ENCODE data around the gene CDV3.

DNA sequence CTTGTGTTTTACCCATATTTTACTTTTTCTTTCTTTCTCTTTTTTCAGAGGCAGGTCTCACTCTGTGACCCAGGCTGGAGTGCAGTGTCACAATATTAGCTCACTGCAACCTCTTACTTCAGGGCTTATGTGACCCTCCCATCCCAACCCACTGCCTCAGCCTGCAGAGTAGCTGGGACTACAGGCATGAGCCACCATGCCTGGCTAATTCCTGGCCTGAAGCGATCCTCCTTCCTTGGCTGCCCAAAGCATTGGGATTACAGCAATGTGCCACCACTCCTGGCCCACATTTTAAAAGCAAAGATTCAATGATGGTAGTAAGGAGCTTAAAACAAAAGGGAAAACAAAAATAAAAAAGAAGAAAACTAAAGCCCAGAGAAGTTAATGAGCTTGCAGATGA is 11.1 kb upstream of the CDV3 start:
- TF ChIP-seq RCOR1 (IDR thresholded peaks at IDR 0.05; ENCODE audit: low read depth, low read length): no peak
- no peak for TF ChIP-seq CTCF (IDR thresholded peaks at IDR 0.05)
- TF ChIP-seq CBX8 (IDR thresholded peaks at IDR 0.05): no peak
- no peak for TF ChIP-seq BHLHE40 (IDR thresholded peaks at IDR 0.05; ENCODE audit: low read depth, low read length)
- TF ChIP-seq, protein P1, sequence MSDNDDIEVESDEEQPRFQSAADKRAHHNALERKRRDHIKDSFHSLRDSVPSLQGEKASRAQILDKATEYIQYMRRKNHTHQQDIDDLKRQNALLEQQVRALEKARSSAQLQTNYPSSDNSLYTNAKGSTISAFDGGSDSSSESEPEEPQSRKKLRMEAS (IDR thresholded peaks at IDR 0.05): no peak
- no peak for TF ChIP-seq RFX5 (IDR thresholded peaks at IDR 0.05)
- no peak for TF ChIP-seq ZSCAN20 (CRISPR knock-in tag; IDR thresholded peaks at IDR 0.05)
- TF ChIP-seq HMGXB4 (CRISPR knock-in tag; IDR thresholded peaks at IDR 0.05; ENCODE audit: borderline replicate concordance): no peak
- no peak for TF ChIP-seq ESRRA (IDR thresholded peaks at IDR 0.05; ENCODE audit: borderline replicate concordance, low read length)
- TF ChIP-seq POLR2A (IDR thresholded peaks at IDR 0.05; ENCODE audit: low read length): no peak
- no peak for TF ChIP-seq RAD21 (conservative IDR thresholded peaks at IDR 0.05 in 1 of 2, IDR thresholded peaks at IDR 0.05 in 1 of 2)
- no peak for TF ChIP-seq PHF8 (IDR thresholded peaks at IDR 0.05; ENCODE audit: borderline replicate concordance, low read depth)

All from A549 (cell line).